ENCODE results near the gene PTPN5. TPM values are rescaled to one million over a fixed set of nuclear protein-coding genes. Genes with fewer than 3 reads are reported as not detected.

The PTPN5 gene
- total and polyA plus RNA-seq, 3 donors (not counting 1 experiment from before 2014, with no cell fraction given) = not detected

Other genes with a start within 250 kb of the PTPN5 start
- gene UEVLD, start 203.1 kb downstream of the PTPN5 start, total RNA-seq = 10 to 100 TPM; 25.0 to 30.0 TPM
- 13.0 TPM for gene UEVLD, start 203.1 kb downstream of the PTPN5 start, polyA plus RNA-seq
- 1 to 10 TPM in 1 of 2 donors, under 1 TPM in 1; 0.50 to 1.8 TPM for gene MISFA, start 192.0 kb downstream of the PTPN5 start, total RNA-seq
- 0.42 TPM for gene MISFA, start 192.0 kb downstream of the PTPN5 start, polyA plus RNA-seq
- 10 to 100 TPM; 18.0 to 20.7 TPM for gene SPTY2D1, start 157.5 kb downstream of the PTPN5 start, total RNA-seq
- 14.0 TPM for gene SPTY2D1, start 157.5 kb downstream of the PTPN5 start, polyA plus RNA-seq
- 1 to 10 TPM; 2.0 to 3.3 TPM for gene TMEM86A, start 93.0 kb downstream of the PTPN5 start, total RNA-seq
- gene TMEM86A, start 93.0 kb downstream of the PTPN5 start, polyA plus RNA-seq = 0.39 TPM
- gene IGSF22, start 65.6 kb downstream of the PTPN5 start, total RNA-seq = under 1 TPM; under 0.01 to 0.26 TPM
- 0.03 TPM for gene IGSF22, start 65.6 kb downstream of the PTPN5 start, polyA plus RNA-seq
- gene MRGPRX1, start 147.6 kb upstream of the PTPN5 start, total RNA-seq = not detected
- gene MRGPRX1, start 147.6 kb upstream of the PTPN5 start, polyA plus RNA-seq = not detected